Prostate gland (tissue), 2 donors: ENCODE data around the gene REN. TPM values are rescaled to one million over a fixed set of nuclear protein-coding genes. Genes with fewer than 3 reads are reported as not detected.

Experiments
- DNase-seq: peaks from one replicate; pipeline ENCODE4 v3.0.0-alpha.2; 2019; ENCODE audit warnings: low spot score
- H3K27ac ChIP-seq, 2 donors: fragments of 200-600 bp; sonication (generic); 2 replicates each; pipeline ENCODE4 v1.5.1; 2017 to 2019
- H3K27me3 ChIP-seq: fragments of 200-600 bp; sonication (generic); replicated peaks from 2 replicates; pipeline ENCODE4 v1.5.1; 2019; ENCODE audit not compliant: insufficient read depth
- H3K36me3 ChIP-seq, 2 donors: fragments of 200-600 bp; sonication (generic); 1 replicate in 1 of 2; 2 replicates in 1 of 2; pipeline versions ENCODE4 v1.5.1 to v1.8.1; 2017 to 2019
- H3K4me1 ChIP-seq: fragments of 200-600 bp; sonication (generic); replicated peaks from 2 replicates; pipeline ENCODE4 v1.5.1; 2019
- H3K4me3 ChIP-seq, 2 donors: fragments of 200-600 bp; sonication (generic); 2 replicates each; pipeline ENCODE4 v1.5.1; 2017 to 2019
- H3K9me3 ChIP-seq: fragments of 200-600 bp; sonication (generic); 2 replicates; pipeline ENCODE4 v1.5.1; 2017
- CTCF ChIP-seq, 4 experiments: fragments of 200-600 bp in 2 of 4; fragments of 450-650 bp in 2 of 4; sonication (generic) in 2 of 4; IDR thresholded peaks; 1 replicate in 3 of 4; 2 replicates in 1 of 4; pipeline ENCODE4 v1.5.1; 2016 to 2019; ENCODE audit warnings: antibody characterized with exemption in 4 of 4, mild to moderate bottlenecking in 2 of 4, moderate library complexity in 2 of 4
- POLR2A ChIP-seq: fragments of 450-650 bp; IDR thresholded peaks from one replicate; pipeline ENCODE4 v1.6.1; 2016; ENCODE audit warnings: antibody characterized with exemption, mild to moderate bottlenecking
- POLR2AphosphoS5 ChIP-seq: sonication (generic); formaldehyde crosslinking; IDR thresholded peaks from one replicate; pipeline ENCODE4 v1.6.1; 2017; ENCODE audit warnings: antibody characterized with exemption
- WGBS: methylation state at CpG from one replicate; pipeline ENCODE4 v1.1.5; 2018; 5-methylcytosine and 5-hydroxymethylcytosine counted together
- intact Hi-C: fragments of 100-400 bp; cut with DNase I; formaldehyde crosslinking; loops from one replicate; pipeline ENCODE4 v1.14.2; 2022
- total RNA-seq, 2 donors: library from RNA; depleted of rRNA; stranded (reverse); fragments of >200 nt; gene quantifications; one replicate each; pipeline ENCODE4 v1.1.0, GENCODE V29; 2016

The REN gene
- total RNA-seq, 2 donors from 2014 or later = 0.36 TPM; not detected in 1

DNA sequence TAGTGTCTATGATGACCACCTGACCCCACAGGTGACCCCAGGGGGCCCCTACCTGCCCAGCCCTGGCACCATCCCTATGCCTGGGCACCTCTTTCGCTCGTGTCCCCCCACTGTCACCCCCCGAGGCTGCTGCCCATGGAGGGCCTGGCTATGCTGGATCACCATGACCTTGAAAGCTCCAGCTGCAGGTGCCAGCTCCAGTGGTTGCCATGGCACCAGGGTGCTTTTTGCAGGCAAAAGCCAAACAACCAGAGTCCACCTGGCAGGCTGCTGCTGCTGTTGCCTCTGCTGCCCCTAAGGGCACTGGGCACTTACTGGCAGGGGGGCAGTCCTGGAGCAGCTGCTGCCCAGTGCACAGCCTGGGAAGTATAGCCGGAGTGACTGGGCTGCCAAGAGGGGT lies 36.0 kb downstream of the REN start:
- H3K4me3 ChIP-seq = no peak overlapping the region
- TF ChIP-seq POLR2AphosphoS5 = no peak
- H3K4me1 ChIP-seq = peaks cover 38% of the 10 kb centered on the region
- no peaks in the 10 kb centered on the region for H3K9me3 ChIP-seq
- WGBS = 53% methylated on average over 4 of the region's 4 CpGs
- DNase-seq = no peak
- peak overlapping the region; percentile 86 to 93 for H3K27ac ChIP-seq
- no peaks in the 10 kb centered on the region for H3K27me3 ChIP-seq
- H3K36me3 ChIP-seq = no peaks in the 10 kb centered on the region
- intact Hi-C loops = no loop called here

DNA sequence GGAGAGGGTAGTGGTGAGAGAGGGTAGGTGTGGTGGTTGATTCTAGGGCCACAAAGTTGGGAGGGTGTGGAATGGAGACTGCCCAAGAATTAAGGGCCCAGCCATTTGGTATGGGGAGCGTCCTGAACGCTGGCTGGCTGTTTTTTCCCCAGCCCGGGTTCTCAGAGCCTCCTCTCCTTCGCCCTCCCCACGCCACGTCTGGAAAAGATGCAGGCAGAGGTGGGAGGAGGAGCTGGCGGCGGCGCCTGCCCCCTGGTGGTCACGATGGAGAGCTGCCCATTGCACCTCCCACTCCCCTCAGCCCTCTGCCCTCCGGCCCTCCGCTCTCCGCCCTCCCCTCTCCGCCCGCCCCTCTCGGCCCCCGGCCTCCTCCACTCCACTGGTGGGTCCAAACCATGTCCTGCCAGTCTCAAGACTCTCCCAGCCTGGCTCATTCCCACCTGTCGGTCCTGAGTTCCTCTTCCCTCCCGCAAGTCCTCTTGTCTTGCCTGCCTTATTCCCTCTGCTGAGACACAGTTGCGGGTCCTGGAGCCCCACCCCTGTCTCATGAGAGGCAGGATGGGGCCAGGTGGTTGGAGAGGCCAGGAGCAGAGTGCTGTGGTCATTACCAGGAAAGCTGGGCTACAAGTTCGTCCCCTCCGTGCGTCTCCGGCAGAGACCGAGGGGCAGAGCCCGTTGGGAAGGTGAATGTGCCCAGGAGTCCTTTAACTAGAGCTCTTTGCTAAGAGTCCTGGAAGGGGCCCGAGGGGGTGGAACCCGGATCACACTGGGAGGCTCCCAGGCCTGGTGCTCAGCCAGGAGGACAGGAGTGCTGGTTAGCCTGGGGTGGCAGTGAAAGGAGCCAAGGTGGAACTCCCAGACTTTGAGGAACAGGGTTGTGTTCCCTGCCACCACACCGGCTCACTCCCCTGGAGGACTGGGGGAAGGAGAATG lies 36.9 kb downstream of the REN start:
- TF ChIP-seq POLR2AphosphoS5 = peak; percentile 62
- peak; percentile 91 to 98 (median 94) for TF ChIP-seq CTCF (IDR thresholded peaks at IDR 0.05)
- peak; percentile 32 for TF ChIP-seq POLR2A
- H3K4me1 ChIP-seq = peaks cover 38% of the 10 kb centered on the region
- peak; percentile 93 for DNase-seq
- peaks cover 0 to 5% of the 10 kb centered on the region in 2 donors for H3K36me3 ChIP-seq
- 11% methylated on average over 29 of the region's 29 CpGs for WGBS
- H3K9me3 ChIP-seq = no peaks in the 10 kb centered on the region
- no peaks in the 10 kb centered on the region for H3K27me3 ChIP-seq
- H3K27ac ChIP-seq = peak overlapping the region; percentile 86 to 93
- peak overlapping the region; percentile 21 to 33 for H3K4me3 ChIP-seq
- intact Hi-C loops = loop anchor here (1.0 kb wide), 1 partner anchor 258 kb away; no protein-coding TSS in a partner anchor

- 69% methylated on average over 4 of the region's 4 CpGs for WGBS
- Histone ChIP-seq H3K9me3 (no peaks in the 10 kb centered on the region), H3K27me3 (no peaks in the 10 kb centered on the region), H3K36me3 (peaks cover 3 to 5% of the 10 kb centered on the region in 2 donors), H3K4me1 (peaks cover 38% of the 10 kb centered on the region), H3K4me3 (peak overlapping the region in 1 of 2 donors; percentile 33), H3K27ac (peak overlapping the region; percentile 86 to 93)
- intact Hi-C loops = loop anchor here (1.0 kb wide), 1 partner anchor 257 kb away; no protein-coding TSS in a partner anchor
- no peak for DNase-seq
- no peak for TF ChIP-seq POLR2A
- no peak for TF ChIP-seq POLR2AphosphoS5
- TF ChIP-seq CTCF (IDR thresholded peaks at IDR 0.05) = no peak
These were observed 37.6 kb downstream of the REN start for GRCh38 chr1:204128464-204128963.

DNA sequence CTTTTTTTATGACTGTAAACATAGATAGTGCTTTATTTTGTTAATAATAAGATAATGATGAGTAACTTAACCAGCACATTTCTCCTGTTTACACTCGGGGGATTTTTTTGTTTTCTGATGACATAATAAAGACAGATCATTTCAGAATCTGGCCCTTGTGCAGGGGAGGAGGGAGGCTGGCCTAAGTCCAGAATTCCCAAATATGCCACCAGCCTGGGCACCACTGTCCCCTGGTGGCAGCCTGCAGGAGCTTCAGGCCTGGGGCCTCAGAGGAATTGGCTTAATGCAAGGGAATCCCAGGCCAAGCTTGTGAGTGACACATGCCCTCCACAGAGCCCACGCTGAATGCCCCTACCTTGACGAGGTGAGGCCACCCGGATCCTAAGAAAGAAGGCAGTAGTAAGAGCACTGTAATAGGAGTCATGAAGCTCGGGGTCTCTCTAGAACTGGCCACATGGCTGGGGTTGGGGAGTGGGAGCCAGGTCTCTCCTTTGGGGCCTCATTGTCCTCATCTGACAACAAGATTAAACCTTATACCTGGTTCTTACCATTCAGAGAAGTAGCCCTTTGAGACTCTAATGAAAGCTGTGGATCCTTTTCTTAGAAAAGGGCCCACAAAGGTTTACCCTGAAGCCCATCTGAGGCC lies 38.4 kb downstream of the REN start:
- DNase-seq = peak; percentile 82
- no peaks in the 10 kb centered on the region for H3K27me3 ChIP-seq
- 25% methylated on average over 5 of the region's 5 CpGs for WGBS
- peaks cover 5 to 11% of the 10 kb centered on the region in 2 donors for H3K36me3 ChIP-seq
- peak overlapping the region; percentile 86 to 93 for H3K27ac ChIP-seq
- no peak overlapping the region for H3K4me3 ChIP-seq
- no peaks in the 10 kb centered on the region for H3K9me3 ChIP-seq
- H3K4me1 ChIP-seq = peaks cover 38% of the 10 kb centered on the region
- intact Hi-C loops = loop anchor here (1.0 to 2.0 kb wide), 2 partner anchors 55 to 256 kb away; partner anchors contain the start of gene SOX13
- TF ChIP-seq CTCF (IDR thresholded peaks at IDR 0.05) (peak; percentile 97 to 100 (median 98)), POLR2AphosphoS5 (peak; percentile 84), POLR2A (no peak)

DNA sequence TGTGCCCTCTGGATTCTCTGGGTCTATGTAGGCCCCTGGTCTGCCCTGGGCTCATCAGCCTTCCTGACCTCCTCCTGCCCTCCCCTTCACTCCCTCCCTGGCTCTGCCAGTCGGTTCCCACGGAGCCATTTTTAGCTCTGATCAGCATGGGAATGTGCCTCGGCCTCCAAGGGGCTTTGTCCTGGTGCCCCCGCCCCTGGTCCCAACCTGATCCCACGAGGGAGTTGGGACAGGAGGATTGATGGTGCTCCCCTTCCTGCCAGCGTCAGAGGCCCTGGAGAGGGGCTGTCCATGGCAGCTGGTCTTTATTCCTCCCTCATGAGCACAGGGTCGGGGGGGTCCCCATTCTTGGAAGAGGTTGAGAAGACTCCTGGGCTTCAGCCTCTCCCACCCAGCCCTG lies 39.2 kb downstream of the REN start:
- Histone ChIP-seq H3K9me3 (no peaks in the 10 kb centered on the region), H3K4me1 (peaks cover 36% of the 10 kb centered on the region), H3K36me3 (peaks cover 11 to 19% of the 10 kb centered on the region in 2 donors), H3K27ac (peak overlapping the region; percentile 86 to 93), H3K4me3 (no peak overlapping the region), H3K27me3 (no peaks in the 10 kb centered on the region)
- WGBS = 21% methylated on average over 7 of the region's 7 CpGs
- no peak for DNase-seq
- no peak for TF ChIP-seq POLR2AphosphoS5
- TF ChIP-seq CTCF (IDR thresholded peaks at IDR 0.05) = no peak
- no peak for TF ChIP-seq POLR2A
- intact Hi-C loops = loop anchor here (2.0 kb wide), 1 partner anchor 54 kb away; the partner anchor contains the start of gene SOX13
